ENCODE results near the gene LGALS7. TPM values are rescaled to one million over a fixed set of nuclear protein-coding genes. Genes with fewer than 3 reads are reported as not detected.

The LGALS7 gene
- total and polyA plus RNA-seq, 2 of the 13 experiments (the other 11 are each of a cell fraction or from before 2014, with no cell fraction given), result 0.73 TPM; not detected in 1

DNA sequence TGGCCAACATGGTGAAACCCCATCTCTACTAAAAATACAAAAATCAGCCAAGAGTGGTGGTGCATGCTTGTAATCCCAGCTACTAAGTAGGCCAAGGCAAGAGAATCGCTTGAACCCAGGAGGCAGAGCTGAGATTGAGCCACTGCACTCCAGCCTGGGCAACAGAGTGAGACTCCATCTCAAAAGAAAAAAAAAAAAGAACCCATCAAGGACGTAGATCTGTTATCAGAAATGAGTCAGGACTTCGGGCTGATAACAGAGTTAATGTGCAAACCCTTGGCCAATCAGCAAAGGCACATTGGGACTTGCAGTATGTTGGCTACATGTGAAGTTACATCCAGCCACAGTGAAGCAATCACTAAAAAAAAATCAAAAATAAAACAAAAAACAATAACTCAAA, 10.9 kb upstream of the LGALS7 start (continued):
- TF ChIP-seq, protein P1, sequence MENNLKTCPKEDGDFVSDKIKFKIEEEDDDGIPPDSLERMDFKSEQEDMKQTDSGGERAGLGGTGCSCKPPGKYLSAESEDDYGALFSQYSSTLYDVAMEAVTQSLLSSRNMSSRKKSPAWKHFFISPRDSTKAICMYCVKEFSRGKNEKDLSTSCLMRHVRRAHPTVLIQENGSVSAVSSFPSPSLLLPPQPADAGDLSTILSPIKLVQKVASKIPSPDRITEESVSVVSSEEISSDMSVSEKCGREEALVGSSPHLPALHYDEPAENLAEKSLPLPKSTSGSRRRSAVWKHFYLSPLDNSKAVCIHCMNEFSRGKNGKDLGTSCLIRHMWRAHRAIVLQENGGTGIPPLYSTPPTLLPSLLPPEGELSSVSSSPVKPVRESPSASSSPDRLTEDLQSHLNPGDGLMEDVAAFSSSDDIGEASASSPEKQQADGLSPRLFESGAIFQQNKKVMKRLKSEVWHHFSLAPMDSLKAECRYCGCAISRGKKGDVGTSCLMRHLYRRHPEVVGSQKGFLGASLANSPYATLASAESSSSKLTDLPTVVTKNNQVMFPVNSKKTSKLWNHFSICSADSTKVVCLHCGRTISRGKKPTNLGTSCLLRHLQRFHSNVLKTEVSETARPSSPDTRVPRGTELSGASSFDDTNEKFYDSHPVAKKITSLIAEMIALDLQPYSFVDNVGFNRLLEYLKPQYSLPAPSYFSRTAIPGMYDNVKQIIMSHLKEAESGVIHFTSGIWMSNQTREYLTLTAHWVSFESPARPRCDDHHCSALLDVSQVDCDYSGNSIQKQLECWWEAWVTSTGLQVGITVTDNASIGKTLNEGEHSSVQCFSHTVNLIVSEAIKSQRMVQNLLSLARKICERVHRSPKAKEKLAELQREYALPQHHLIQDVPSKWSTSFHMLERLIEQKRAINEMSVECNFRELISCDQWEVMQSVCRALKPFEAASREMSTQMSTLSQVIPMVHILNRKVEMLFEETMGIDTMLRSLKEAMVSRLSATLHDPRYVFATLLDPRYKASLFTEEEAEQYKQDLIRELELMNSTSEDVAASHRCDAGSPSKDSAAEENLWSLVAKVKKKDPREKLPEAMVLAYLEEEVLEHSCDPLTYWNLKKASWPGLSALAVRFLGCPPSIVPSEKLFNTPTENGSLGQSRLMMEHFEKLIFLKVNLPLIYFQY (CRISPR knock-in tag; IDR thresholded peaks at IDR 0.05; ENCODE audit: borderline replicate concordance), result no peak
- TF ChIP-seq, protein P2, sequence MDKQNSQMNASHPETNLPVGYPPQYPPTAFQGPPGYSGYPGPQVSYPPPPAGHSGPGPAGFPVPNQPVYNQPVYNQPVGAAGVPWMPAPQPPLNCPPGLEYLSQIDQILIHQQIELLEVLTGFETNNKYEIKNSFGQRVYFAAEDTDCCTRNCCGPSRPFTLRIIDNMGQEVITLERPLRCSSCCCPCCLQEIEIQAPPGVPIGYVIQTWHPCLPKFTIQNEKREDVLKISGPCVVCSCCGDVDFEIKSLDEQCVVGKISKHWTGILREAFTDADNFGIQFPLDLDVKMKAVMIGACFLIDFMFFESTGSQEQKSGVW (CRISPR knock-in tag; IDR thresholded peaks at IDR 0.05; ENCODE audit: borderline replicate concordance), result no peak
- TF ChIP-seq, protein P3, sequence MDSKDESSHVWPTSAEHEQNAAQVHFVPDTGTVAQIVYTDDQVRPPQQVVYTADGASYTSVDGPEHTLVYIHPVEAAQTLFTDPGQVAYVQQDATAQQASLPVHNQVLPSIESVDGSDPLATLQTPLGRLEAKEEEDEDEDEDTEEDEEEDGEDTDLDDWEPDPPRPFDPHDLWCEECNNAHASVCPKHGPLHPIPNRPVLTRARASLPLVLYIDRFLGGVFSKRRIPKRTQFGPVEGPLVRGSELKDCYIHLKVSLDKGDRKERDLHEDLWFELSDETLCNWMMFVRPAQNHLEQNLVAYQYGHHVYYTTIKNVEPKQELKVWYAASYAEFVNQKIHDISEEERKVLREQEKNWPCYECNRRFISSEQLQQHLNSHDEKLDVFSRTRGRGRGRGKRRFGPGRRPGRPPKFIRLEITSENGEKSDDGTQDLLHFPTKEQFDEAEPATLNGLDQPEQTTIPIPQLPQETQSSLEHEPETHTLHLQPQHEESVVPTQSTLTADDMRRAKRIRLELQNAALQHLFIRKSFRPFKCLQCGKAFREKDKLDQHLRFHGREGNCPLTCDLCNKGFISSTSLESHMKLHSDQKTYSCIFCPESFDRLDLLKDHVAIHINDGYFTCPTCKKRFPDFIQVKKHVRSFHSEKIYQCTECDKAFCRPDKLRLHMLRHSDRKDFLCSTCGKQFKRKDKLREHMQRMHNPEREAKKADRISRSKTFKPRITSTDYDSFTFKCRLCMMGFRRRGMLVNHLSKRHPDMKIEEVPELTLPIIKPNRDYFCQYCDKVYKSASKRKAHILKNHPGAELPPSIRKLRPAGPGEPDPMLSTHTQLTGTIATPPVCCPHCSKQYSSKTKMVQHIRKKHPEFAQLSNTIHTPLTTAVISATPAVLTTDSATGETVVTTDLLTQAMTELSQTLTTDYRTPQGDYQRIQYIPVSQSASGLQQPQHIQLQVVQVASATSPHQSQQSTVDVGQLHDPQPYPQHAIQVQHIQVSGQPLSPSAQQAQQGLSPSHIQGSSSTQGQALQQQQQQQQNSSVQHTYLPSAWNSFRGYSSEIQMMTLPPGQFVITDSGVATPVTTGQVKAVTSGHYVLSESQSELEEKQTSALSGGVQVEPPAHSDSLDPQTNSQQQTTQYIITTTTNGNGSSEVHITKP (CRISPR knock-in tag; IDR thresholded peaks at IDR 0.05; ENCODE audit: low read depth), result no peak
- TF ChIP-seq ZNF619 (CRISPR knock-in tag; IDR thresholded peaks at IDR 0.05) (no peak), MIER3 (CRISPR knock-in tag; IDR thresholded peaks at IDR 0.05; ENCODE audit: borderline replicate concordance) (no peak), FIP1L1 (IDR thresholded peaks at IDR 0.05; ENCODE audit: borderline replicate concordance, insufficient read depth, low read depth, low read length) (no peak), NFE2 (CRISPR knock-in tag; IDR thresholded peaks at IDR 0.05) (no peak), ARHGAP35 (CRISPR knock-in tag; IDR thresholded peaks at IDR 0.05; ENCODE audit: borderline replicate concordance) (no peak), CHD2 (IDR thresholded peaks at IDR 0.05; ENCODE audit: low read depth, low read length) (no peak), PHF21A (CRISPR knock-in tag; IDR thresholded peaks at IDR 0.05) (no peak), CAMTA2 (CRISPR knock-in tag; IDR thresholded peaks at IDR 0.05; ENCODE audit: borderline replicate concordance) (no peak), SALL2 (CRISPR knock-in tag; IDR thresholded peaks at IDR 0.05) (no peak), NFKBIZ (CRISPR knock-in tag; IDR thresholded peaks at IDR 0.05) (no peak), ZNF720 (CRISPR knock-in tag; IDR thresholded peaks at IDR 0.05) (no peak), ZNF766 (CRISPR knock-in tag; IDR thresholded peaks at IDR 0.05; ENCODE audit: borderline replicate concordance) (no peak), ZNF431 (CRISPR knock-in tag; IDR thresholded peaks at IDR 0.05; ENCODE audit: borderline replicate concordance, low read depth) (0 out of 2 replicates have a peak, but pooled peaks have one; percentile 61)
- TF ChIP-seq, protein P4, sequence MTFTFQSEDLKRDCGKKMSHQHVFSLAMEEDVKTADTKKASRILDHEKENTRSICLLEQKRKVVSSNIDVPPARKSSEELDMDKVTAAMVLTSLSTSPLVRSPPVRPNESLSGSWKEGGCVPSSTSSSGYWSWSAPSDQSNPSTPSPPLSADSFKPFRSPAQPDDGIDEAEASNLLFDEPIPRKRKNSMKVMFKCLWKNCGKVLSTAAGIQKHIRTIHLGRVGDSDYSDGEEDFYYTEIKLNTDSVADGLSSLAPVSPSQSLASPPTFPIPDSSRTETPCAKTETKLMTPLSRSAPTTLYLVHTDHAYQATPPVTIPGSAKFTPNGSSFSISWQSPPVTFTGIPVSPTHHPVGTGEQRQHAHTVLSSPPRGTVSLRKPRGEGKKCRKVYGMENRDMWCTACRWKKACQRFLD (CRISPR knock-in tag; IDR thresholded peaks at IDR 0.05; ENCODE audit: borderline replicate concordance), result no peak
- TF ChIP-seq, protein P5, sequence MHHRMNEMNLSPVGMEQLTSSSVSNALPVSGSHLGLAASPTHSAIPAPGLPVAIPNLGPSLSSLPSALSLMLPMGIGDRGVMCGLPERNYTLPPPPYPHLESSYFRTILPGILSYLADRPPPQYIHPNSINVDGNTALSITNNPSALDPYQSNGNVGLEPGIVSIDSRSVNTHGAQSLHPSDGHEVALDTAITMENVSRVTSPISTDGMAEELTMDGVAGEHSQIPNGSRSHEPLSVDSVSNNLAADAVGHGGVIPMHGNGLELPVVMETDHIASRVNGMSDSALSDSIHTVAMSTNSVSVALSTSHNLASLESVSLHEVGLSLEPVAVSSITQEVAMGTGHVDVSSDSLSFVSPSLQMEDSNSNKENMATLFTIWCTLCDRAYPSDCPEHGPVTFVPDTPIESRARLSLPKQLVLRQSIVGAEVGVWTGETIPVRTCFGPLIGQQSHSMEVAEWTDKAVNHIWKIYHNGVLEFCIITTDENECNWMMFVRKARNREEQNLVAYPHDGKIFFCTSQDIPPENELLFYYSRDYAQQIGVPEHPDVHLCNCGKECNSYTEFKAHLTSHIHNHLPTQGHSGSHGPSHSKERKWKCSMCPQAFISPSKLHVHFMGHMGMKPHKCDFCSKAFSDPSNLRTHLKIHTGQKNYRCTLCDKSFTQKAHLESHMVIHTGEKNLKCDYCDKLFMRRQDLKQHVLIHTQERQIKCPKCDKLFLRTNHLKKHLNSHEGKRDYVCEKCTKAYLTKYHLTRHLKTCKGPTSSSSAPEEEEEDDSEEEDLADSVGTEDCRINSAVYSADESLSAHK (CRISPR knock-in tag; IDR thresholded peaks at IDR 0.05; ENCODE audit: borderline replicate concordance), result no peak

Measured in HepG2 (cell line).